Hematopoietic multipotent progenitor cell (in vitro differentiated cells): Measurements from ENCODE around the gene PLEKHH3. TPM values are rescaled to one million over a fixed set of nuclear protein-coding genes. Genes with fewer than 3 reads are reported as not detected.
"Not testable (repeated sequence)": the region's sequence is repeated elsewhere in the genome, so short reads cannot be mapped to it uniquely, and the experiment has no call there.

Experiments used
- DNase-seq, 3 donors: peaks; one replicate each; pipeline ENCODE4 v3.0.0-alpha.2; 2011 to 2015; ENCODE audit warnings: low read depth in 2 of 3, low spot score in 2 of 3
- total RNA-seq: library from RNA; depleted of rRNA; stranded (reverse); fragments of >200 nt; gene quantifications from one replicate; pipeline ENCODE4 v1.2.3, GENCODE V29; 2012

PLEKHH3 gene
- total RNA-seq, 1 donor, result 0.27 TPM

DNA sequence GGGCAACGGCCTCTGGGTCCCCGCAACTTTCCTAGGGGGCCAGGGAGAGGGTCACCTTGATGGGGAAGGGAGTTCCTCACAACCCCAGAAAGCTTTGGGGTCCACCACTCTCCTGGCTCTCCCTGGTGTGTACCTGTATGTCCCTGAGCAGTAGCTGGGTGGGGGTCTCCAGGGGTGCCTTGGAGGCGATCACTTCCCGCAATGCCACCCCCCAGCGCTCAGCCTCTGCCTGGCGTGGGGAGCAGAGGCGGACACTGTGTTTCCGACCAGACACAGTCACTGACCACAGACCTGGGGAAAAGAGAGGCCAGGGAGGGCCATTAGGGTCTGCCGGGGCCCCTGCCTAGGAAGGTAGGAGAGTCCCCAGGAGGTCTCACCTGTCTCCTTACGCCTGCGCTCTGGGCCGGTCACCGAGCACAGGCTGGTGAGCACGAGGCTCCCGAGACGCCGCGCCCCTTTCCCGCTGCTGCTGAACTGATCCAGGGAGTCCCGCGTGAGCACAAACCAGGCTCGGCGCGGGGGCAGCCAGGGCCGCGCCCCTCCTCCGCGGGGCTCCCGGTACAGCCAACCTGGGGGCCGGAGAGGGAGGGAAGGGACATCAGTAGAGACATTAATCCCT lies 3.4 kb downstream of the PLEKHH3 start:
- no peak for DNase-seq

DNA sequence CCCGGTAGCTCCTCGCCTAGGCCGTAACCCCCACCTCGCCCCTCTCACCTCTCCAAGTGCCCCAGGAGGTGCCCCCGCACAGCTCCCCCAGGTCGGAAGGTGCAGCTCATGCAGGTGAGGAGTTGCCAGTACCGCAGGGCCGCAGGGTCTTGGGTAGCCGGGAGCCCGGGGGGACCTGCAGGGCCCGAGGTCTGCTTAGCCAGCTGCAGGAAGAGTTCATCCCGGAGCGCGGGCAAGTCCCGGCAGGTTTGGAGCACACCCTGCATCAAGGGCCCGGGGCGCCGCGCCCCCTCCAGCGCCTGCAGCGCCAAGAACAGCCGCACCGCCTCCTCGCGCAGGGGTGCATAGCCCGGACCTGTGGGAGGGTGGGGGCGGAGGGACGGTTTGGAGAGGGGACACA lies 4.8 kb downstream of the PLEKHH3 start:
- no peak for DNase-seq

DNA sequence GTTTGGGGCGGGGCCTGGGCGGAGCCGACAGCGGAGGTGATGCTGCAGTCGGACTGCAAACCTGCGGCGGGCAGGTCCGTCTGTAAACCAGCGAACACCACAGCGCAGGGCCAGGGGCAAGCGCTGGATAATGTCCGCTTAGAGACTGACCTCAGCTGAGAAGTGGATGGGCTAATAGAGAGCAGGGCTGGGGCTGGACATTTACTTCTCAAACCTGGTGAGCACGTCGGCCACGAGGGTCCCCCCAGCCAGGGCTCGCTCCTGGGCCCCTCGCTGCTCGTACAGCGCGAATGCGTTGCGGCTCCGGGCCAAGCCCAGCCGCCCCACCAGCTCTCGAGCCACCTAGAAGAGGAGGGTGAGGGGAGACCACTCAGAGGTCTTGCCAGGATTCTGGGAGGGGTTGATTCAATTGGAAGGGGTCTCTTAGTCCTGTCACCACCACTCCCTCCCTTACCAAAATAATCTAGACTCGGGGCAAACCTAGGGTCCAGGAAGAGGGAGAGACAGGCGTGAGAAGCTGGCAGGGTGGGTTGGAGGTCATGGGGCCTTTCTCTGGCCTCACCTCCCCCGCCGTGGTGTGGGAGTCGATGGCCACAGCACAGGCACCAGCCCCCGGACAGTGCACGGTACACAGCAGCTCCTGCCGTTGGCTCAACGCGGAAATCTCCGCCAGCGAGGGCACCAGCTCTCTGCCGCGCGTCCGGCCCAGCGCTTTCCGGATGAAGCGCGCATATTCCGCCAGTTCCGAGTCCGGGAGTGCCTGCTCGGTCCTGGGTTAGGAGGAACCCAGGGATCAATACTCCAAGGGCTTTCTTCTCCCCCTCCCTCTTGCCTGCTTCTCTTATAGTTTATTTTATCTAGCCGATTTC lies 5.8 kb downstream of the PLEKHH3 start:
- no peak for DNase-seq

DNA sequence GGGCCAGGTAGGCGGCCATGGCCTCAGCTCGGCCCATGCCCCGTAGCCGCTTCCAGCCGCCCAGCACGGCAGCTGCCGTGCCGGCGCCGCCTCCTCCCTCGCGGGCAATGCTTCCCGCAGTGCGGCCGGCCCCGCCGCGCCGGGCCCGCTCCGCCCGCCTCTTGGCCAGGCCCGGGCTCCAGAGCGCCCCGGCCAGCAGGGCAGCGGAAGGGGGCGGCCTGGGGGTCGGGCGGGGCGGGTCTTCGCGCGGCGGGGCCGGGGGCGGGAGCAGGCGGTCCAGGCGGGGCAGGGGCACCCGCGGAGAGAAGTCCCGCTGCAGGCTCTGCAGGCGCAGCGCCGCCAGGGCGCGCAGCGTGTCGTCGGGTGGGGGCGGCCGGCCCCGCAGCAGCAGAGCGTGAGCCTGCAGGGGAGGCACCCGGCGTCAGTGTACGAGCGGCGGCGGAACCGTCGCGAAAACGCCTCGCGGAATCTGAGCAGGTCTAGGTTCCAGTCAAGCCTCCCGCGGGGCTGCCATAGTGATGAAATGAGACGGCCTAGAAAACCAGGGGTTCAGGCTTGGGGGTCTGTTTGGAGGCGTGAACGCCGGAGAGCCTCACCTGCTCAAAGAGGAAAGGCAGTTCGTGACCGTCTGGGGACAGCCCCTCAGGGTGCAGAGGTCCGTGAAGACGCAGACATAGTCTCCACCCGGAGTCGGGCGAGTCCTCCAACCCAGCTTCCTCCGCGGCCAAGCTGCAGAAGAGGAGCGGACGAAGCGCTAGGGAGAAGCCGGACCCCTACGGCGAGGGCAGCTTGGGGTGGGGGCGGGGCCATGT lies 6.6 kb downstream of the PLEKHH3 start:
- DNase-seq, result peak in 2 of 3 donors; percentile 41 to 53

DNA sequence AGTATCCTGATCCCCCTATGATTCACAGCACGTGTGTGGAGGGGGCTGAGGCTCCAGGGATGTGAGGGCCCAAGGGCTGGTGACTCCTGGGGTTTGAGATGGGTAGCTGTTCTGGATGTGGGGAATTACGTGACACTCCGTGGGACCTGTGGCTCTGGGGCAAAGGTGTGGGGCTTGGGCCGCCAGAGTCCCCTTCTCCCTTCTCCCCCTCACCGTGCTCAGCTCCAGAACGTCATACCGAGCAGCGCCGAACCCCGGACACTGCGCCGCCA lies 7.2 kb downstream of the PLEKHH3 start:
- DNase-seq, result no peak

DNA sequence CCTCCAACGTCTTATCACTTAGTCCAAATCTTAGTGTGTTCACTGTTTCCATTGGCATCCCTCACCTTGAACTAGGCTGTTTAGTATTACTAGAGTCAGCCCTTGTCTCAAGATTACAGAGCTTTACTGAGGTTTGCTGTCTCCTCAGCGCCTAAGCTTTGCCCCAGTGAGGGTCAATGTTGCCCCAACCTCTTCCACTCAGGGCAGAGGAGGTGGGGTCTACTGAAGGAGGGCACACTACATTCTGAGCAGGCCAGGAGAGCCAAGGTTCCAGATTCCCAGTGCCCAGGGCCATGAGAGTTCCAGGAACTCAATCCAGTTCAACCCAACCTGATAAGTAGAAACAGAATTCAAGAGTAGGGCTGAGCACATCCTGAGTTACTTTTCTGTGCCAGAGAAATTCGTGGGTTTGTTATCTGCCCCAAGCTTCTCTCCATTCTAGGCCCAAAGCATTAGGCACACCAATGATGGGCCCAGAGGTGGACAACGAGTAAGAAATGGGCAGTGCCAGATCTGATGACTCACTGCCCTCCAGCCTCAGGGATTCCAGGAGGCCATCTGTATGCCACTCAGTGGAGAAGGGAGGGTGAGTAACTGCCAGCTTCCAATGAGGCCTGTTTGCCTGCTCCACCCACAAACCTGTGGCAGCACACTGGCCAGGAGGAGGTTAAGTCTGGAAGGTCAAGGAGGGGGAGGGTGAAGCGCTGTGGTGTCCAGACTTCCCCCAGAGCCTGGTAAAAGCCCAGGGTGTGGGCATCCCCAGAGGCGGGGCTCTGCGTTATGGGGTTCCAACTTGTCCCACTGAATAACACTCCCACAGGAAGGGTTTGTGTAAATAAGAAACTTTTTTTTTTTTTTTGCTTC lies 9.5 kb downstream of the PLEKHH3 start:
- no peak for DNase-seq

DNA sequence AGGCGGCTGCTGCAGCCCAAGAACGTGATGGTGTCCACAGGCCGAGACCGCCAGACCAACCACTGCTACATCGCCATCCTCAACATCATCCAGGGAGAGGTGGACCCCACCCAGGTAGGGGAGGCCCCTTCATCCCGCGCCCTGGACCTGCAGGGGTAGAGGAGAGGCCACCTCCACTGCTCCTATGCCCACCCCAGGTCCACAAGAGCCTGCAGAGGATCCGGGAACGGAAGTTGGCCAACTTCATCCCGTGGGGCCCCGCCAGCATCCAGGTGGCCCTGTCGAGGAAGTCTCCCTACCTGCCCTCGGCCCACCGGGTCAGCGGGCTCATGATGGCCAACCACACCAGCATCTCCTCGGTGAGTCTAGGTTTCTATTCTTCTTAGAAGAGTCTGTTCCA lies 10.7 kb downstream of the PLEKHH3 start:
- DNase-seq, result not testable (repeated sequence)

DNA sequence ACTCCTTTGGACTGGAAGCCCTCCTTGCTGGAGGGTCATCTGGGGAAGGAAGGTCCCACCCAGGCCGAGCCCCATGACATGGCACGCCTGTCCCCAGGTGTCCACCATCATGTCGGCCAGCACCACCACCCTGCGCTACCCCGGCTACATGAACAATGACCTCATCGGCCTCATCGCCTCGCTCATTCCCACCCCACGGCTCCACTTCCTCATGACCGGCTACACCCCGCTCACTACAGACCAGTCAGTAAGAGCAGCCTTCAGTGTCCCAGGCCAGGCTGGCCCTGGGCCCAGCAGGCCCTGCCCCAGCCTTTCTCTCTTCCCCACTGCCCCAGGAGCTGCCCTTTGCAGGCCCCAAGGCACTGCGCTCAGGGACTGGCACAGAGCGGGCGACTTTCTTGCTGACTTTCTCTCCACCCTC lies 11.2 kb downstream of the PLEKHH3 start:
- DNase-seq, result no peak

DNA sequence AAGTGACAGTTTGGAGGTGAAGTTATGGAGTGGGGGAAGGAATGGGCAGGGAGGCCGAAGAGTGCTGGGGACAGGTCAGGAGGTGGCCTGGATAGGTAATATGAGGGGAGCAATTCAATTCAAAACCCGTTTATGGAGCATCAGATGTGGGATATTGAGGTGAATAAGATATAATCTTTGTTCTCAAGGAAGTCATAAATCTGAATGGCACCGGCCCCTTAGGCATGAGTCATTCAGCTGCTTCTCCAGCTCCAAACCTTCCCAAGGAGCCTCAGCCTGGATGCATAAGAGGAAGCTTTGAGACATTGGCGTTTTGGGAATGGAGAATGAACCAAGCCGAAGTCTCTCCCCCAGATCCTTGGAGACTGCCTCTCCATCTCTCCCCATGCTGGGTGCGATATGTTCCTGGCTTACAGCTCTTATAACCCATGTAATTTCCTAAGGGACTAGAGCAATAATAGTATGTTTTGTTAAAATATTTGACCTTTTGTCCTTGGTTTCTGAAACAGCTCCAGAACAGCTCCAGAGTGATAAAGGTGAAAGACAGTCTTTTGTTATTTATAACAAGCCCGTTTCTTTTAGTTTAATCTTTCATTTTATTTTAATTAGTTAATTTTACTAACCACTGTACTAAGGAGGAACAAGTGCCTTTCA lies 16.0 kb downstream of the PLEKHH3 start:
- no peak for DNase-seq

DNA sequence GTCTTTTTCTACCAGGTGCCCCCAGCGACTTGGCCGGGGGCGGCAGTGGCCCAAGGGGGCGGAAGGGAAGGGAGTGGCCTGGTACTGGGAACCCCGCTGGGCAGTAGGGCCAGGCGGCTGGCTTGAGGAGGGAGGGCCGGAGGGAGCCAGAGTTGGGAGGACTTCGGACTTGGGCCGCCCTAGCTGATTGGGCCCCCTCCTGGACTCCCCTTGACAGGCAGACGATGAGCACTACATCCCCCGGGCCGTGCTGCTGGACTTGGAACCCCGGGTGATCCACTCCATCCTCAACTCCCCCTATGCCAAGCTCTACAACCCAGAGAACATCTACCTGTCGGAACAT lies 16.9 kb downstream of the PLEKHH3 start:
- DNase-seq, result not testable (repeated sequence)

DNA sequence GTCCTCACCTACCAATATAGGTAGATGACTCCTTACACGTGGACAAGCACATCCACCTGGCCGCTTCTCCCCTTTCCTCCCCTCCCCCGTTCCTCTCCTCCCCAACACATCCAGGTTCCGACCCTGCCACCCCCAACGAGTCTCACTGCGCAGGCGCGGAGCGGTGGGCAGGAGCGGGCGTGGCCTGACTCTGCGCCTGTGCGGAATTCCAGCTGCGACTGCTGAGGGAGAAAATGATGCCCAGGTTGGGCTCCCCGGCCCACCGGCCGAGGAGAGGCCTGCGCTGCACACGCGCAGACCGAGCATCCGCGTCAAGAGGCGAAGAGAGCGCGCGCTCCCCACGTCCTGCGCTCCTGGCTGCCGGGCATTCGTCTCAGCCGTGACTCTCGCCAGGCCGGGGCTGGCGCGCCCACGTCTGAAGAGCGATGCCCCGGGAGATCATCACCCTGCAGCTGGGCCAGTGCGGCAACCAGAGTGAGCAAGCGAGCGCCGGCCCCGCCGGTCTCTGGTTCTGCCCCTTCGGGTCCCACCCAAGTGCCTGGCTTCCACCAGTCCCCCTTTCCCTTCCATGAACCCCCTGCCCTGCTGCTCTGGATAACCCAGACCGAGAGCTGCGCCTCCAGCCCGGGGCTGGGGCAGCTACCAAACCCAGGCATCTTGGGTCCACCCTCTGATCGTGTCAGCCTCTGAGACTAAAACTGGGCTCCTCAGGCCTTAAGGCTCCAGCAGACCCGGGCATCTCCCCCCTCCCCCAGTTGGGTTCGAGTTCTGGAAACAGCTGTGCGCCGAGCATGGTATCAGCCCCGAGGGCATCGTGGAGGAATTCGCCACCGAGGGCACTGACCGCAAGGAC lies 17.5 kb downstream of the PLEKHH3 start, which contains the start of gene TUBG2:
TSS of gene TUBG2 (plus strand) at position 206 of the 853 bp plus-strand sequence. CDS start at position 426, 220 bp downstream.
- peak in 2 of 3 donors; percentile 67 to 73 for DNase-seq

DNA sequence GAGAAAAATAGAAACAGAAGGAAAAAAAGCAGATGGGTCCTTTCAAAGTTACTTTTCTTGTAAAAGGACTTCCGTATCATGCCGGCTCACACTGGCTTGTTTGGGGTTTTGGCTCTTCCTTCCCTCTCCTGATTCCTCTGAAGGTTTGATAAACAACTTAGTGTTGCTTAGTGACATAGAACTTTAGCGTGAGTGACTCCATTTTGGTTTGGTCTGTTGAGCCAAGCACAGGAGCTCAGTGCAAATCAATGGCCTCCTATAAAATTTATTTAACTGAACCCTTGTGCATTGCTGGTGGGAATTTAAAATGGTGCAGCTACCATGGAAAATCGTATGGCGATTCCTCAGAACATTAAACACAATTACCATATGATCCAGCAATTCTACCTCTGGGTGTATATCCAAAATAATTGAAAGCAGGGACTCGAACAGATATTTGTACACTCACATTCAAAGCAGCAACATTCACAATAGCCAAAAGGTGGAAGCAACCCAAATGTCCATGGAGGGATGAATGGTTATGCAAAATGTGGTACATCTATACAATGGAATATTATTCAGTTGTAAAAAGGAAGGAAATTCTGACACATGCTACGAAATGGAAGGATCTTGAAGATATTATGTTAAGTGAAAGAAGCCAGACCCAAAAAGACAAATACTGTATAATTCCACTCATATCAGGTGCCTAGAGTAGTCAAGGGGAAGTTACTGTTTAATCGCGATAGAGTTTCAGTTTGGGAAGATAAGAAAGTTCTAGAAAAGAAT lies 18.8 kb downstream of the PLEKHH3 start:
- DNase-seq, result no peak

DNA sequence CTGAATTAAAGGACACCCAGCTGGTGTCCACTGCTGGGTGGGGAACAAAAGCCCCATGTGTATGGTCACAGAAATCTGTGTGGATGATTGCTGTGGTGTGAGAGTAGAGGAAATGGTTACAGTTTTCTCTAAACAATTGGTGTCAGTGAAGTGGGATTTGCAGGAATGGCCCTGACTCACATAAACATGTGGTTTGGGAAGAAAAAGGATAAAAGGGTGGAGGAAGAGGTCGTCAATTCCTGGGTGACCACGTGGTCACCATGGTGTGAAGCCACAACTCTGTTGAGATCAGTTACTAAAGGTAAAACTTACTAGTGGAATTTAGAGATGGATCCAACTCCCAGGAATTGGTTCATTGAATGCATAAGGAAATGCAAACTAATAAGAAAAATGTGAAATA lies 21.3 kb downstream of the PLEKHH3 start:
- DNase-seq, result no peak

DNA sequence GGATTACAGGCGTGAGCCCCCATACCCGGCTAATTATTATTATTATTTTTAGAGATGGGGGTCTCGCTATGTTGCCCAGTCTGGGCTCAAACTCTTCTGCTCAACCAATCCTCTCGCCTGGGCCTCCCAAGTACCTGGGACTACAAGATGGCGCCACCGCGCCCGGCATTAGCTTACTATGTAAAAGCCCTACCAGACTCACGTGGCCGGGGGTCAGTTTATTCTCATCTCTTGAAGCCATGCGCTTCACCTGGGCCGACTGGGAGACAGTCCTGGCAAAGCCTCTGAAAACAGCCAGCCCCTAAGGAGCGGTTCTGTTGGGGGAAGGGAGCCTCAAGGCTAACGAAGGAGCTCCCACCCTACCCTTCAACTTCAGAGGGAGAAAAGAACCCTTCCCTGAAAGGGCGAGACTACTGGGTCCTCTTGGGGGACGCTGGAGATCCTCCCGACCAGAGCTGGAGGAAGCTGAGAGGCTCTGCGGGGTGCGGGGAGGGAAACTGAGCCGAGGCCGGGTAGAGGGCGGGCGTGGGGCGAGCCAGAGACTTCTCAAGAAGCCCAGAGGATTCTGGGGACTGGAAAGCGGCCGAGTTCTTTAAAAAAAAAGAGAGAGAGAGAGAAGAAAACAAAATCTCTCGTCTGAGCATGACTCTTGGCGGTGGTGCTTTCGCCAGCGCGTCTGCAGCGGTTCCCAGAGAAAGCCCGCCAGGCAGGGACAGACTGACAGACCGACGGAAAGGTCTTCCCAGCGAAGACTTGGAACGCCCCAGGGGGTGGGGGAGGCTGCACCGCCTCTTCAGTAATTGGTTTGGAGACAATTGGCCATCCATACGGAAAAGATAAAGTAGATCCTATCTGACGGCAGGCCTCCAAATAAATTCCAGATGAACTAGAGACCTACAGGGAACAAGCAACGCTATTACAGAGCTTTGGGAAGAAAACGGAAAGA lies 23.3 kb downstream of the PLEKHH3 start:
- no peak for DNase-seq

DNA sequence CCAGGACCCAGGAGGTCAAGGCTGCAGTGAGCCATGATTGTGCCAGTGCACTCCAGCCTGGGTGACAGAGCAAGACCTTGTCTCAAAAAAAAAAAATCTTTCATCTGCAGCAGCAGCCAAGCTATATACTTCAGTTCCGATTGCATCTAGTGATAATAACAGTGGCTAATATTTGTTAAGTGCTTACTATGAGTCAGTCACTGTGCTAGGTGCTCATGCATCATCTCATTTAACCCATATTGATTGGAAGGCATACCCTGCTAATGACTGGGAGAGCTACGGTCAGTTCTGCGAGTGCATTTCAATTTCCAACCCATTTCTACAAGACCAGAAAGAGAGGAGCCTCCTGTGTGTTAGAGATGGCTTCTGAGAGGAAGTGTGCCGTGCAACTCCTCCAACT lies 25.4 kb downstream of the PLEKHH3 start:
- no peak for DNase-seq

DNA sequence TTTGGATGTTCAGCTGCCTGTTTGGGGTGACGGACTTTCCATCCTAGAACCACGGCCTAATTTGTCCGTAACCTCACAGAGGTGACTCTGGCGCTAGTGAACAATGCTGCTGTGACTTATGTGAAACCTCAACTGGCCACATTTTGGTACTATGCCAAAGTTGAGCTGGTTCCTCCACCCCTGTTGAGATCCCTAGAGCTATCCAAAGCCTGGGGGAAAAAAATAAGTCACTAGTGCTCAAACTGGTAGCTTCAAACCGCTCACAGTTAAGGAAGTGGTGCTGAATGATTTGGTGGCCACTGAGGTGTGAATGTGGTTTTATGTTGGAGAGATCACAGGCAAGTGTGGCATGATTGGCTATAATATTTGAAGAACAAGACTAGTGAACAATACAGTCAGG lies 29.0 kb downstream of the PLEKHH3 start:
- no peak for DNase-seq

DNA sequence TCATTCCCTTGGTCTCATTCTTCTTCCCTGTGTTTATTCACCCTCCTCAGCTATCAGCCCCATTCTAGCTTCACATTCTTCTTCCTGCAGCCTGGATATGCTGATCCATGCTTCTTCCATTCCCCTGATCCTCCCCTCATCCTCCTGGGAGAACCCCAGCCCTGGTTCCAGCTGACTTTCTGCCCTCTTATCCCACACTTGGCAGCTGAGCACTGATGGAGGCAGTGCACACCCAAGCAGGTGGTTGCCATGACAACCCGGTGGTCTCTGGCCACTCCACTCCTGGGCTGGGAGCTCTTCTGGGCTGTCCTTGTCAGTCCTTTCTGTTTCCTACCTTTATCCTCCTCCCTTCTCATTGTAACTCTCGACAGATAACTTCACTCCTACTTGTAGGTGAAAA lies 34.5 kb downstream of the PLEKHH3 start:
- DNase-seq, result no peak
